Liver (tissue), 9 donors: ENCODE results near the gene LCORL. TPM values are rescaled to one million over a fixed set of nuclear protein-coding genes. Genes with fewer than 3 reads are reported as not detected.

ENCODE experiments used
- DNase-seq: peaks from one replicate; pipeline ENCODE4 v3.0.0-alpha.2; 2017; ENCODE audit warnings: low spot score
- H3K27ac ChIP-seq, 2 donors: one replicate each; pipeline ENCODE4 v1.7.0; 2013; ENCODE audit warnings: inconsistent platforms in 2 of 2, low read length in 2 of 2, control low read depth in 1 of 2, low read depth in 1 of 2, mild to moderate bottlenecking in 1 of 2
- H3K27me3 ChIP-seq, 4 donors: one replicate each; pipeline versions ENCODE4 v1.6.1 to v1.7.0; 2013; ENCODE audit warnings: low read length in 3 of 4, inconsistent platforms in 1 of 4, mild to moderate bottlenecking in 1 of 4, moderate library complexity in 1 of 4; ENCODE audit not compliant: control insufficient read depth in 4 of 4, insufficient read depth in 4 of 4
- H3K36me3 ChIP-seq, 4 donors: one replicate each; pipeline versions ENCODE4 v1.6.1 to v1.7.0; 2013; ENCODE audit warnings: low read length in 3 of 4, mild to moderate bottlenecking in 3 of 4, low read depth in 1 of 4, moderate library complexity in 1 of 4; ENCODE audit not compliant: control insufficient read depth in 4 of 4, insufficient read depth in 3 of 4
- H3K4me1 ChIP-seq, 4 donors: one replicate each; pipeline versions ENCODE4 v1.6.1 to v1.7.0; 2013; ENCODE audit warnings: low read length in 3 of 4, mild to moderate bottlenecking in 3 of 4, moderate library complexity in 1 of 4; ENCODE audit not compliant: control insufficient read depth in 4 of 4, insufficient read depth in 4 of 4
- H3K4me3 ChIP-seq, 3 donors: one replicate each; pipeline versions ENCODE4 v1.6.1 to v1.7.0; 2013; ENCODE audit warnings: low read length in 3 of 3, control low read depth in 1 of 3, low read depth in 1 of 3, mild to moderate bottlenecking in 1 of 3
- H3K9ac ChIP-seq, 2 donors: one replicate each; pipeline ENCODE4 v1.7.0; 2013; ENCODE audit warnings: low read length in 2 of 2, mild to moderate bottlenecking in 2 of 2, moderate library complexity in 2 of 2, control low read depth in 1 of 2, low read depth in 1 of 2
- H3K9me3 ChIP-seq, 4 donors: one replicate each; pipeline versions ENCODE4 v1.6.1 to v1.7.0; 2013; ENCODE audit warnings: low read length in 3 of 4; ENCODE audit not compliant: control insufficient read depth in 4 of 4
- EGR1 ChIP-seq, 2 donors: IDR thresholded peaks; 2 replicates each; pipeline ENCODE4 v1.6.1; 2016 to 2018; ENCODE audit warnings: antibody characterized with exemption in 2 of 2, low read depth in 2 of 2
- FOXA1 ChIP-seq: IDR thresholded peaks from 2 replicates; pipeline ENCODE4 v1.6.1; 2016; ENCODE audit warnings: antibody characterized with exemption
- FOXA2 ChIP-seq: IDR thresholded peaks from 2 replicates; pipeline ENCODE4 v1.6.1; 2016; ENCODE audit warnings: antibody characterized with exemption
- HNF4A ChIP-seq, 2 donors: conservative IDR thresholded peaks; 2 replicates each; pipeline ENCODE4 v1.6.1; 2016; ENCODE audit warnings: antibody characterized with exemption in 2 of 2, mild to moderate bottlenecking in 2 of 2
- HNF4G ChIP-seq: IDR thresholded peaks from 2 replicates; pipeline ENCODE4 v1.6.1; 2016; ENCODE audit warnings: antibody characterized with exemption
- JUND ChIP-seq, 2 donors: IDR thresholded peaks; 2 replicates each; pipeline ENCODE4 v1.6.1; 2016; ENCODE audit warnings: antibody characterized with exemption in 2 of 2
- NR2F2 ChIP-seq: IDR thresholded peaks from 2 replicates; pipeline ENCODE4 v1.6.1; 2016; ENCODE audit warnings: antibody characterized with exemption
- RXRA ChIP-seq, 2 donors: IDR thresholded peaks; 2 replicates each; pipeline ENCODE4 v1.6.1; 2017 to 2018; ENCODE audit warnings: antibody characterized with exemption in 2 of 2, mild to moderate bottlenecking in 1 of 2
- SP1 ChIP-seq: IDR thresholded peaks from 2 replicates; pipeline ENCODE4 v1.6.1; 2018; ENCODE audit warnings: antibody characterized with exemption, mild to moderate bottlenecking
- TAF1 ChIP-seq: conservative IDR thresholded peaks from 2 replicates; pipeline ENCODE4 v1.6.1; 2016; ENCODE audit warnings: antibody characterized with exemption, mild to moderate bottlenecking
- YY1 ChIP-seq: IDR thresholded peaks from 2 replicates; pipeline ENCODE4 v1.6.1; 2016; ENCODE audit warnings: antibody characterized with exemption, mild to moderate bottlenecking
- WGBS: extraction: QIAGEN DNeasy Blood & Tissue Kit; methylation state at CpG from one replicate; pipeline ENCODE4 v1.1.7; 2013; 5-methylcytosine and 5-hydroxymethylcytosine counted together
- polyA plus RNA-seq, 2 donors: library from polyadenylated mRNA; stranded (reverse) in 1 of 2; unstranded in 1 of 2; fragments of 200-250 nt in 1 of 2; fragments of >200 nt in 1 of 2; fragmentation: Nextera tagmentation in 1 of 2; extraction: Ambion mirVana in 1 of 2; gene quantifications; one replicate each; pipeline versions ENCODE4 v1.2.1 to v1.2.3, GENCODE V29; 2013 to 2015
- total RNA-seq, 2 donors: library from RNA; depleted of rRNA; stranded (reverse); fragments of >200 nt; gene quantifications; one replicate each; pipeline ENCODE4 v1.2.3, GENCODE V29; 2014
- TF ChIP-seq, protein P1 (sequence below): fragments of 150-350 bp; IDR thresholded peaks from 2 replicates; pipeline ENCODE4 v1.5.1; 2017; ENCODE audit warnings: improper control_type of control experiment, low read depth, low read length; ENCODE audit not compliant: missing input control
- TF ChIP-seq, protein P2 (sequence below): IDR thresholded peaks from 2 replicates; pipeline ENCODE4 v1.6.1; 2016; ENCODE audit warnings: antibody characterized with exemption
- TF ChIP-seq, protein P3 (sequence below): IDR thresholded peaks from 2 replicates; pipeline ENCODE4 v1.6.1; 2016; ENCODE audit warnings: antibody characterized with exemption
- TF ChIP-seq, protein P4 (sequence below): IDR thresholded peaks from 2 replicates; pipeline ENCODE4 v1.6.1; 2016; ENCODE audit warnings: antibody characterized with exemption, mild to moderate bottlenecking
- donor health status: healthy.
- donor health status: healthy.
- donor health status: healthy.
- donor health status: healthy.
- donor health status: healthy.

The LCORL gene
- total and polyA plus RNA-seq, 4 donors, result 2.1 to 12.0 (median 6.5) TPM

DNA sequence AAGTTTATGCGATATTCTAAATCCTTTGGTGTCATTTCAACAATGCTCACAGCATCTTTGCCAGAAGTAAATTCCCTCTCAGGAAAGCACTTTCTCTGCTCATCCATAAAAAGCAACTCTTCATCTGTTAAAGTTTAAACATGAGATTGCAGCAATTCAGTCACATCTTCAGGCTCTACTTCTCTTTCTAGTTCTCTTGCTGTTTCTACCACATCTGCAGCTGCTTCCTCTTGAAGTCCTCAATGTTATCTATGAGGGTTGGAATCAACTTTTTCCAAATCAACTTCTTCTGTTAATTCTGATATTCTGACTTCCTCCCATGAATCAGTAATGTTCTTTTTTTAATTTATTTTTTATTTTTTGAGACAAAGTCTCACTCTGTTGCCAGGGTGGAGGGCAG, 100.9 kb downstream of the LCORL start (continued):
- no peak for TF ChIP-seq EGR1 (IDR thresholded peaks at IDR 0.05; ENCODE audit: low read depth in 2 of 2)
- TF ChIP-seq SP1, result no peak

DNA sequence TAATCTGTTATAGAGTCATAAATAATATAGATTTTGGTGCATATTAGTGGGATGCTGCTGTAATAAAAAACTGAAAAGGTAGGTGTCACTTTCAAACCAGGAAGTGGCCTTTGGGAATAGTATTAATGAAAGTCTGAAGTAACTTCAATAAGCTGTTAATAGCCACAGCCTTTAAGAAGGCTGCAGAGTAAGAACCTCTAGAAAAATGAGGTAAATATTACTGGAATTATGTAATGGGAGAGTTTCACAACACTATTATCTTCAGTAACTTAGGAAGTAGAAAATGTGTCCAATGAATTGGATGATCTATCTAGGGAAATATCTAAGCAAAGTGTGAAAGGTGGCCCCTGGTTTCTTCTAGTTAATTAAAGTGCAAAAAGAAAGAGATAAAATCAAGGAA, 106.1 kb downstream of the LCORL start:
- H3K9me3 ChIP-seq, result no peaks in the 10 kb centered on the region
- no peaks in the 10 kb centered on the region for H3K27me3 ChIP-seq
- H3K36me3 ChIP-seq, result no peaks in the 10 kb centered on the region
- H3K27ac ChIP-seq, result no peak overlapping the region
- H3K4me3 ChIP-seq, result no peak overlapping the region
- no peaks in the 10 kb centered on the region for H3K4me1 ChIP-seq
- TF ChIP-seq NR2F2 (no peak), TAF1 (no peak), FOXA2 (no peak), SP1 (no peak), HNF4A (conservative IDR thresholded peaks at IDR 0.05) (no peak), HNF4G (no peak)
- TF ChIP-seq, protein P1, sequence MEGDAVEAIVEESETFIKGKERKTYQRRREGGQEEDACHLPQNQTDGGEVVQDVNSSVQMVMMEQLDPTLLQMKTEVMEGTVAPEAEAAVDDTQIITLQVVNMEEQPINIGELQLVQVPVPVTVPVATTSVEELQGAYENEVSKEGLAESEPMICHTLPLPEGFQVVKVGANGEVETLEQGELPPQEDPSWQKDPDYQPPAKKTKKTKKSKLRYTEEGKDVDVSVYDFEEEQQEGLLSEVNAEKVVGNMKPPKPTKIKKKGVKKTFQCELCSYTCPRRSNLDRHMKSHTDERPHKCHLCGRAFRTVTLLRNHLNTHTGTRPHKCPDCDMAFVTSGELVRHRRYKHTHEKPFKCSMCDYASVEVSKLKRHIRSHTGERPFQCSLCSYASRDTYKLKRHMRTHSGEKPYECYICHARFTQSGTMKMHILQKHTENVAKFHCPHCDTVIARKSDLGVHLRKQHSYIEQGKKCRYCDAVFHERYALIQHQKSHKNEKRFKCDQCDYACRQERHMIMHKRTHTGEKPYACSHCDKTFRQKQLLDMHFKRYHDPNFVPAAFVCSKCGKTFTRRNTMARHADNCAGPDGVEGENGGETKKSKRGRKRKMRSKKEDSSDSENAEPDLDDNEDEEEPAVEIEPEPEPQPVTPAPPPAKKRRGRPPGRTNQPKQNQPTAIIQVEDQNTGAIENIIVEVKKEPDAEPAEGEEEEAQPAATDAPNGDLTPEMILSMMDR, result no peak
- TF ChIP-seq, protein P2, sequence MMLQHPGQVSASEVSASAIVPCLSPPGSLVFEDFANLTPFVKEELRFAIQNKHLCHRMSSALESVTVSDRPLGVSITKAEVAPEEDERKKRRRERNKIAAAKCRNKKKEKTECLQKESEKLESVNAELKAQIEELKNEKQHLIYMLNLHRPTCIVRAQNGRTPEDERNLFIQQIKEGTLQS, result no peak
- H3K9ac ChIP-seq, result no peak overlapping the region
- no peak for DNase-seq

DNA sequence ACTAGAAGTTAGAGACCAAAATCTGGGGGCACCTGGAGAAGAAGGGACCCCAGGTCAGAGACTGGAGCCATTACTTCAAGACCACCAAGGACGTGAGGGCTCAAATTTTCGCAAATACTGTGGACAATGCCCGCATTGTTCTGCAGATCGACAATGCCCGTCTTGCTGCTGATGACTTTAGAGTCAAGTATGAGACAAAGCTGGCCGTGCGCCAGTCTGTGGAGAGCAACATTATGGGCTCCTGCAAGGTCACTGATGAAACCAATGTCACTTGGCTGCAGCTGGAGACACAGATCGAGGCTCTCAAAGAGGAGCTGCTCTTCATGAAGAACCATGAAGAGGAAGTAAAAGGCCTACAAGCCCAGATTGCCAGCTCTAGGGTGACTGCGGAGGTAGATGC, 109.5 kb downstream of the LCORL start:
- Histone ChIP-seq H3K27me3 (no peaks in the 10 kb centered on the region), H3K27ac (no peak overlapping the region), H3K9ac (no peak overlapping the region), H3K4me1 (no peaks in the 10 kb centered on the region), H3K36me3 (no peaks in the 10 kb centered on the region), H3K9me3 (no peaks in the 10 kb centered on the region), H3K4me3 (no peak overlapping the region)
- no peak for DNase-seq
- TF ChIP-seq JUND (IDR thresholded peaks at IDR 0.05) (no peak), NR2F2 (no peak), HNF4G (no peak), YY1 (no peak), FOXA2 (no peak), EGR1 (IDR thresholded peaks at IDR 0.05; ENCODE audit: low read depth in 2 of 2) (no peak), FOXA1 (no peak), RXRA (IDR thresholded peaks at IDR 0.05) (no peak)
- TF ChIP-seq, protein P3, sequence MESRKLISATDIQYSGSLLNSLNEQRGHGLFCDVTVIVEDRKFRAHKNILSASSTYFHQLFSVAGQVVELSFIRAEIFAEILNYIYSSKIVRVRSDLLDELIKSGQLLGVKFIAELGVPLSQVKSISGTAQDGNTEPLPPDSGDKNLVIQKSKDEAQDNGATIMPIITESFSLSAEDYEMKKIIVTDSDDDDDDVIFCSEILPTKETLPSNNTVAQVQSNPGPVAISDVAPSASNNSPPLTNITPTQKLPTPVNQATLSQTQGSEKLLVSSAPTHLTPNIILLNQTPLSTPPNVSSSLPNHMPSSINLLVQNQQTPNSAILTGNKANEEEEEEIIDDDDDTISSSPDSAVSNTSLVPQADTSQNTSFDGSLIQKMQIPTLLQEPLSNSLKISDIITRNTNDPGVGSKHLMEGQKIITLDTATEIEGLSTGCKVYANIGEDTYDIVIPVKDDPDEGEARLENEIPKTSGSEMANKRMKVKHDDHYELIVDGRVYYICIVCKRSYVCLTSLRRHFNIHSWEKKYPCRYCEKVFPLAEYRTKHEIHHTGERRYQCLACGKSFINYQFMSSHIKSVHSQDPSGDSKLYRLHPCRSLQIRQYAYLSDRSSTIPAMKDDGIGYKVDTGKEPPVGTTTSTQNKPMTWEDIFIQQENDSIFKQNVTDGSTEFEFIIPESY, result no peak
- TF ChIP-seq, protein P4, sequence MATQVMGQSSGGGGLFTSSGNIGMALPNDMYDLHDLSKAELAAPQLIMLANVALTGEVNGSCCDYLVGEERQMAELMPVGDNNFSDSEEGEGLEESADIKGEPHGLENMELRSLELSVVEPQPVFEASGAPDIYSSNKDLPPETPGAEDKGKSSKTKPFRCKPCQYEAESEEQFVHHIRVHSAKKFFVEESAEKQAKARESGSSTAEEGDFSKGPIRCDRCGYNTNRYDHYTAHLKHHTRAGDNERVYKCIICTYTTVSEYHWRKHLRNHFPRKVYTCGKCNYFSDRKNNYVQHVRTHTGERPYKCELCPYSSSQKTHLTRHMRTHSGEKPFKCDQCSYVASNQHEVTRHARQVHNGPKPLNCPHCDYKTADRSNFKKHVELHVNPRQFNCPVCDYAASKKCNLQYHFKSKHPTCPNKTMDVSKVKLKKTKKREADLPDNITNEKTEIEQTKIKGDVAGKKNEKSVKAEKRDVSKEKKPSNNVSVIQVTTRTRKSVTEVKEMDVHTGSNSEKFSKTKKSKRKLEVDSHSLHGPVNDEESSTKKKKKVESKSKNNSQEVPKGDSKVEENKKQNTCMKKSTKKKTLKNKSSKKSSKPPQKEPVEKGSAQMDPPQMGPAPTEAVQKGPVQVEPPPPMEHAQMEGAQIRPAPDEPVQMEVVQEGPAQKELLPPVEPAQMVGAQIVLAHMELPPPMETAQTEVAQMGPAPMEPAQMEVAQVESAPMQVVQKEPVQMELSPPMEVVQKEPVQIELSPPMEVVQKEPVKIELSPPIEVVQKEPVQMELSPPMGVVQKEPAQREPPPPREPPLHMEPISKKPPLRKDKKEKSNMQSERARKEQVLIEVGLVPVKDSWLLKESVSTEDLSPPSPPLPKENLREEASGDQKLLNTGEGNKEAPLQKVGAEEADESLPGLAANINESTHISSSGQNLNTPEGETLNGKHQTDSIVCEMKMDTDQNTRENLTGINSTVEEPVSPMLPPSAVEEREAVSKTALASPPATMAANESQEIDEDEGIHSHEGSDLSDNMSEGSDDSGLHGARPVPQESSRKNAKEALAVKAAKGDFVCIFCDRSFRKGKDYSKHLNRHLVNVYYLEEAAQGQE, result no peak
- 97% methylated on average over 9 of the region's 9 CpGs for WGBS
